ENCODE results near the gene MTHFD1.
"Not testable (repeated sequence)": the region's sequence is repeated elsewhere in the genome, so short reads cannot be mapped to it uniquely, and the experiment has no call there.

The MTHFD1 gene

DNA sequence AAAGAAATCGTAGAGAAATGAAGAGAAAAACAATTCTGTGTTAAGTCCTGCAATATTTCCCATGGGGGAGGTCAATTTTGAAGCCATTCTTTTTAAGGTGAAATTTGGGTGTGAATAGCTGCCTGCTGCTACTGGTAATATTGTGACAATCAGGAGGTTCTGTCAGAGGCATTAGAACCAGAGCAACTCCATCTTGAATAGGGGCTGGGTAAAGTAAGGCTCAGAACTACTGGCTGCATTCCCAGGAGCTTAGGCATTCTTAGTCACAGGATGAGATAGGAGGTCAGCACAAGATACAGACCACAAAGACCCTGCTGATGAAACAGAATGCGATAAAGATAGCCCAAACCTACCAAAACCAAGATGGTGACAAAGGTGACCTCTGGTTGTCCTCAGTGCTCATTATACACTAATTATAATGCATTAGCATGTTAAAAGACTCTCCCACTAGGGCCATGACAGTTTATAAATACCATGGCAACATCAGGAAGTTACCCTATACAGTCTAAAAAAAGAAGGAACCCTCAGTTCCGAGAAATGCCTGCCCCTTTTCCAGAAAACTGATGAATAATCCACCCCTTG is 24.8 kb upstream of the MTHFD1 start:
- DNase-seq (ENCODE audit: low spot score): no peak
- TF ChIP-seq, protein P1, sequence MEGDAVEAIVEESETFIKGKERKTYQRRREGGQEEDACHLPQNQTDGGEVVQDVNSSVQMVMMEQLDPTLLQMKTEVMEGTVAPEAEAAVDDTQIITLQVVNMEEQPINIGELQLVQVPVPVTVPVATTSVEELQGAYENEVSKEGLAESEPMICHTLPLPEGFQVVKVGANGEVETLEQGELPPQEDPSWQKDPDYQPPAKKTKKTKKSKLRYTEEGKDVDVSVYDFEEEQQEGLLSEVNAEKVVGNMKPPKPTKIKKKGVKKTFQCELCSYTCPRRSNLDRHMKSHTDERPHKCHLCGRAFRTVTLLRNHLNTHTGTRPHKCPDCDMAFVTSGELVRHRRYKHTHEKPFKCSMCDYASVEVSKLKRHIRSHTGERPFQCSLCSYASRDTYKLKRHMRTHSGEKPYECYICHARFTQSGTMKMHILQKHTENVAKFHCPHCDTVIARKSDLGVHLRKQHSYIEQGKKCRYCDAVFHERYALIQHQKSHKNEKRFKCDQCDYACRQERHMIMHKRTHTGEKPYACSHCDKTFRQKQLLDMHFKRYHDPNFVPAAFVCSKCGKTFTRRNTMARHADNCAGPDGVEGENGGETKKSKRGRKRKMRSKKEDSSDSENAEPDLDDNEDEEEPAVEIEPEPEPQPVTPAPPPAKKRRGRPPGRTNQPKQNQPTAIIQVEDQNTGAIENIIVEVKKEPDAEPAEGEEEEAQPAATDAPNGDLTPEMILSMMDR (IDR thresholded peaks at IDR 0.05; ENCODE audit: borderline replicate concordance, control extremely low read depth, extremely low read depth, insufficient read depth, missing control alignments): no peak
- in situ Hi-C loops (cut with MboI; ENCODE audit: low sequenced_read_pairs, unreplicated experiment): no loop called here

DNA sequence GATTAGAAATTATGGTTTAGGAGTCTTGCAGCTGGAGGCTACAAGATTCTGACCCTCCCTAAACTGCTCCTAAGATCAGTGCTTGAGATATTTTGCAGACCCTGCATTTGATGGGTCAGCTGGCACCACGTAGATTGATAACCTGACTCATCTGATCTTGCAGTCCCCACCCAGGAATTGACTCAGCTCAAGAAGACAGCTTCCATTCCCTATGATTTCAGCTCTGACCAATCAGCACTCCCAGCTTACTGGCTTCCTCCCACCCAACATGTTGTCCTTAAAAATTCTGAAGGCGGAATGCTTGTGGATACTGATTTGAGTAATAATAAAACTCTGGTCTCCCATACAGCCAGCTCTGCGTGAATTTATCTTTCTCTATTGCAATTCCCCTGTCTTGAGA is 23.2 kb upstream of the MTHFD1 start:
- DNase-seq (ENCODE audit: low spot score): no peak
- TF ChIP-seq, protein P1 (IDR thresholded peaks at IDR 0.05; ENCODE audit: borderline replicate concordance, control extremely low read depth, extremely low read depth, insufficient read depth, missing control alignments): no peak
- in situ Hi-C loops (cut with MboI; ENCODE audit: low sequenced_read_pairs, unreplicated experiment): no loop called here

DNA sequence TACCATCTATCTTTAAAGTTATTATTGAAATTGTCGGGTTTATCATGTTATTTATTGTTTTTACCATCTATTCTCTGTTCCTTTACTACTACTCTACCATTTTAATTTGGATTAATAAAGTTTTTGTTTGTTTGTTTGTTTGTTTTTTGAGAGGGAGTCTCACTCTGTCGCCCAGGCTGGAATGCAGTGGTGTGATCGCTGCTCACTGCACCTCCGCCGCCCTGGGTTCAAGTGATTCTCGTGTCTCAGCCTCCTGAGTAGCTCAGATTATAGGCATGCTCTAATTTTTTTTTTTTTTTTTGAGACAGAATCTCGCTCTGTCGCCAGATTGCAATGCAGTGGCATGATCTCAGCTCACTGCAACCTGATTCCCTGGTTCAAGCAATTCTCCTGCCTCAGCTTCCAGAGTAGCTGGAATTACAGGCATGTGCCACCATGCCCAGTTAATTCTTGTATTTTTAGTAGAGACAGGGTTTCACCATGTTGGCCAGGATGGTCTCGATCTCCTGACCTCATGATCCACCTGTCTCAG is 22.7 kb upstream of the MTHFD1 start:
- in situ Hi-C loops (cut with MboI; ENCODE audit: low sequenced_read_pairs, unreplicated experiment); DNase-seq (ENCODE audit: low spot score): not testable (repeated sequence)

DNA sequence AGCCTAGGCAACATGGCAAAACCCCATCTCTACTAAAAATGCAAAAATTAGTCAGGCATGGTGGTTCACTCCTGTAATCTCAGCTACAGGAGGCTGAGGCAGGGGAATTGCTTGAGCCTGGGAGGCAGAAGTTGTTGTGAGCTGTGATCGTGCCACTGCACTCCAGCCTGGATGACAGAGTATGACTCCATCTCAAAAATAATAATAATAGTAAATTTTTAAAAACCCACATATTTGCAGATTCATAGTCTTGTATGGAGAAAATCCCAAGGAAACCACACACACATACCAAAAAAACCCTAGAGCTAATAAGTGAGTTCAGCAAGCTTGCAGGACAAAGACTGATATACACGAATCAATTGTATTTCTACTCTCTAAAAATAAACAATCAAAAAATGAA is 19.0 kb upstream of the MTHFD1 start:
- in situ Hi-C loops (cut with MboI; ENCODE audit: low sequenced_read_pairs, unreplicated experiment): no loop called here
- TF ChIP-seq, protein P1 (IDR thresholded peaks at IDR 0.05; ENCODE audit: borderline replicate concordance, control extremely low read depth, extremely low read depth, insufficient read depth, missing control alignments): no peak

DNA sequence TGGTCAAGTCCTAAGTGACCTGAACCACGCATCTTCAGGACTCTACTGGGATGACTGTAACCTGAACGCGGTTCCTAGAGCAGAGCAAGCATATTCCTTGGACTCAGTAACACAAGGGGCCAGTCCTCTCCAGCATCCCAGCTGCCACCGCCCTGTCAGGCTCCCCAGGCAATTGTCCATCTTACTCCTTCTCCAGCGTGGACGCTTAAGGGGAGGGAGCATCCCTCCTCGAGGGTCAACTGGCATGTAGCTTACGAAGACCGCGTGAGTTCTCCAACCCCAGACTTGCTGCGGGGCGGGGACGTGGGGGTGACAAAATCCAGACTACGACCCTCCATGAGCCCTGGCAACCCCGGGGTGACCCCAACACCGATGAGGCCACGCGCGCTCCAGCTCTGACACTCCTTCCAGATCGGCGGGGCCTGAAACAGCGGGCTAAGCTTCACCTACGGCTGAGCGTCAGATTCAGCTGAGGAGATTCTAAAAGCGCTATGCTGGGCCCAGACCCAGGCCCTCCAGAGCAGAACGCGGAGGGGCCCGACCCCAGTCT is 846 bp upstream of the MTHFD1 start:
- DNase-seq (ENCODE audit: low spot score): no peak
- TF ChIP-seq, protein P1 (IDR thresholded peaks at IDR 0.05; ENCODE audit: borderline replicate concordance, control extremely low read depth, extremely low read depth, insufficient read depth, missing control alignments): no peak
- in situ Hi-C loops (cut with MboI; ENCODE audit: low sequenced_read_pairs, unreplicated experiment): no loop called here

More for the DNA sequence above, 19.0 kb upstream of the MTHFD1 start:
- no peak for DNase-seq (ENCODE audit: low spot score)

DNA sequence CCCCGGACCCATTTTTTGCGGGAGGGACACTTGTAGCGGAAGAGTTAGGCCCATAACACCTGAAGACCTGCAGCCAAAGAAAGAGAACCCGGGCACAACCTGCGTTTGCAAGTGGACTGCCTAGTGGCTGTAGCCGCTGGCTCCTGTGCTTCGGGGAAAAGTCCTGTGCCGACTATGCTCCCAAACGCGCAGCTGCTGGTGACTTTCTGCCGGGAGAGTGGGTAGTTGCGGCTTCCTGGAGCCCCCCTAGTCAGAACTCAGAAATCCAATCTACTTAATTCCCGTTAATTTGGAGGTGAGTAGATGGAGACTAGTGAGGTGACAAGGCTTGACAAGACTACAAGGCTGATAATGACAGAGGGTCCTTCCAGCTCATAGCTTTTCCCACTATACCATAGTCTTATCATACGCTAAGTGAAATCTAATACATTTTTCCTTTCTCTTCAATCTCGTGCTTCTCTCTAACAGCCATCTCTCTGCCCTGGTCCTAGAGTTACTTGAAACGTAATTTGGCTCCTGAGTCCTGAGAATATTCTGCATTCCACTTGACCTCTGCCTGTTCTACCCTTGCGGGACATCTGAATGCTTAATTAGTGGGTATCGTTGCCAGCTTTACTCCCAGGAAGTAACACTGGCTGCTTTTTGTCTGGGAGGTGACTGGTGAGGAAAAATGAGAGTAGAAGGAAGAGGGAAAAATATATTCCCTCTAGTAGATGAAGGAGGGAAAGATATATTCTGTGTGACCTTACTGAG is 556 bp downstream of the MTHFD1 start:
- in situ Hi-C loops (cut with MboI; ENCODE audit: low sequenced_read_pairs, unreplicated experiment): no loop called here
- TF ChIP-seq, protein P1 (IDR thresholded peaks at IDR 0.05; ENCODE audit: borderline replicate concordance, control extremely low read depth, extremely low read depth, insufficient read depth, missing control alignments): no peak
- DNase-seq (ENCODE audit: low spot score): no peak
